ENCODE data around the gene PRLR. TPM values are rescaled to one million over a fixed set of nuclear protein-coding genes. Genes with fewer than 3 reads are reported as not detected.

PRLR gene
- total RNA-seq, 4 donors from 2014 or later: 15.8 to 80.6 (median 48.0) TPM

- no peaks in the 10 kb centered on the region for H3K9me3 ChIP-seq
- H3K27ac ChIP-seq: no peak overlapping the region
- H3K4me1 ChIP-seq: no peaks in the 10 kb centered on the region
- no peak overlapping the region for H3K4me3 ChIP-seq
- no peaks in the 10 kb centered on the region for H3K27me3 ChIP-seq
- DNase-seq: no peak
- TF ChIP-seq POLR2A (IDR thresholded peaks at IDR 0.05): no peak
- no peak for TF ChIP-seq CTCF (IDR thresholded peaks at IDR 0.05)
- H3K36me3 ChIP-seq: no peaks in the 10 kb centered on the region
- intact Hi-C loops (cut with DNase I; ENCODE audit: low total_unique reads): no loop called here
Measured at GRCh38 chr5:35046774-35047173, 183.5 kb downstream of the PRLR start.

GRCh38 chr5:35045280-35045679, 185.0 kb downstream of the PRLR start:
- no peak overlapping the region for H3K27ac ChIP-seq
- no peaks in the 10 kb centered on the region for H3K9me3 ChIP-seq
- intact Hi-C loops (cut with DNase I; ENCODE audit: low total_unique reads): no loop called here
- no peaks in the 10 kb centered on the region for H3K36me3 ChIP-seq
- H3K4me3 ChIP-seq: no peak overlapping the region
- no peaks in the 10 kb centered on the region for H3K27me3 ChIP-seq
- H3K4me1 ChIP-seq: no peaks in the 10 kb centered on the region
- no peak for TF ChIP-seq POLR2A (IDR thresholded peaks at IDR 0.05)
- no peak for TF ChIP-seq CTCF (IDR thresholded peaks at IDR 0.05)
- no peak for DNase-seq

- no peak for DNase-seq
- H3K27me3 ChIP-seq: no peaks in the 10 kb centered on the region
- intact Hi-C loops (cut with DNase I; ENCODE audit: low total_unique reads): no loop called here
Measured at GRCh38 chr5:35044649-35045048, 185.6 kb downstream of the PRLR start.

GRCh38 chr5:35042781-35043180, 187.5 kb downstream of the PRLR start:
- Histone ChIP-seq H3K9me3 (no peaks in the 10 kb centered on the region), H3K4me1 (no peaks in the 10 kb centered on the region), H3K4me3 (no peak overlapping the region), H3K27me3 (no peaks in the 10 kb centered on the region), H3K36me3 (no peaks in the 10 kb centered on the region), H3K27ac (no peak overlapping the region)
- intact Hi-C loops (cut with DNase I; ENCODE audit: low total_unique reads): no loop called here
- no peak for DNase-seq
- TF ChIP-seq POLR2A (IDR thresholded peaks at IDR 0.05): no peak
- TF ChIP-seq CTCF (IDR thresholded peaks at IDR 0.05): no peak

More at GRCh38 chr5:35044649-35045048, 185.6 kb downstream of the PRLR start:
- no peaks in the 10 kb centered on the region for H3K36me3 ChIP-seq
- H3K9me3 ChIP-seq: no peaks in the 10 kb centered on the region
- TF ChIP-seq CTCF (IDR thresholded peaks at IDR 0.05): no peak
- TF ChIP-seq POLR2A (IDR thresholded peaks at IDR 0.05): no peak
- no peak overlapping the region for H3K27ac ChIP-seq
- no peaks in the 10 kb centered on the region for H3K4me1 ChIP-seq
- H3K4me3 ChIP-seq: no peak overlapping the region

GRCh38 chr5:35041261-35041660, 189.0 kb downstream of the PRLR start:
- H3K27ac ChIP-seq: no peak overlapping the region
- H3K4me3 ChIP-seq: no peak overlapping the region
- no peak for TF ChIP-seq POLR2A (IDR thresholded peaks at IDR 0.05)
- TF ChIP-seq CTCF (IDR thresholded peaks at IDR 0.05): no peak
- H3K27me3 ChIP-seq: no peaks in the 10 kb centered on the region
- no peaks in the 10 kb centered on the region for H3K9me3 ChIP-seq
- DNase-seq: no peak
- intact Hi-C loops (cut with DNase I; ENCODE audit: low total_unique reads): no loop called here
- no peaks in the 10 kb centered on the region for H3K36me3 ChIP-seq
- H3K4me1 ChIP-seq: no peaks in the 10 kb centered on the region

All from uterus (tissue), 4 donors.